Upper lobe of left lung (tissue), 6 donors: ENCODE results near the gene MAD1L1. TPM values are rescaled to one million over a fixed set of nuclear protein-coding genes. Genes with fewer than 3 reads are reported as not detected.

Experiments
- ATAC-seq, 2 donors: fragments of 200-7000 bp; cut with Tn5 transposase; one replicate each; pipeline ENCODE4 v1.9.1; 2022; ENCODE audit warnings: mild to moderate bottlenecking in 2 of 2, moderate library complexity in 2 of 2; ENCODE audit not compliant: low FRiP score in 2 of 2
- DNase-seq, 2 donors: peaks; one replicate each; pipeline ENCODE4 v3.0.0-alpha.2; 2019 to 2020
- H3K27ac ChIP-seq, 4 donors: fragments of 200-600 bp; sonication (generic); one replicate each; pipeline ENCODE4 v1.5.1; 2016 to 2019
- H3K27me3 ChIP-seq, 4 donors: fragments of 200-600 bp; sonication (generic); one replicate each; pipeline ENCODE4 v1.5.1; 2017 to 2019
- H3K36me3 ChIP-seq, 4 donors: fragments of 200-600 bp; sonication (generic); one replicate each; pipeline ENCODE4 v1.5.1; 2016 to 2019
- H3K4me1 ChIP-seq, 4 donors: fragments of 200-600 bp; sonication (generic); one replicate each; pipeline ENCODE4 v1.5.1; 2018 to 2019
- H3K4me3 ChIP-seq, 4 donors: fragments of 200-600 bp; sonication (generic); one replicate each; pipeline ENCODE4 v1.5.1; 2017 to 2019; ENCODE audit warnings: mild to moderate bottlenecking in 2 of 4, moderate library complexity in 1 of 4
- H3K9me3 ChIP-seq, 4 donors: fragments of 200-600 bp; sonication (generic); one replicate each; pipeline ENCODE4 v1.5.1; 2018 to 2019
- EP300 ChIP-seq, 4 donors: sonication (generic); formaldehyde crosslinking; IDR thresholded peaks; one replicate each; pipeline ENCODE4 v1.5.1; 2017; ENCODE audit warnings: antibody characterized with exemption in 4 of 4, control low read depth in 2 of 4
- POLR2A ChIP-seq, 4 donors: fragments of 450-650 bp; IDR thresholded peaks; one replicate each; pipeline ENCODE4 v1.5.1; 2016 to 2017; ENCODE audit warnings: antibody characterized with exemption in 4 of 4, mild to moderate bottlenecking in 2 of 4
- POLR2AphosphoS5 ChIP-seq, 2 donors: sonication (generic); formaldehyde crosslinking; IDR thresholded peaks; one replicate each; pipeline ENCODE4 v1.5.1; 2017; ENCODE audit warnings: antibody characterized with exemption in 2 of 2
- WGBS, 2 donors: methylation state at CpG; one replicate each; pipeline ENCODE4 v1.1.5; 2017 to 2018; 5-methylcytosine and 5-hydroxymethylcytosine counted together
- total RNA-seq, 6 donors: library from RNA; depleted of rRNA in 4 of 6; stranded (reverse); fragments of >200 nt in 4 of 6; gene quantifications; one replicate each; pipeline versions ENCODE4 v1.1.0 to v1.2.1, GENCODE V29; 2016 to 2021
- TF ChIP-seq, protein P1 (sequence below), 6 experiments: fragments of 450-650 bp in 4 of 6; fragments of 200-600 bp in 2 of 6; sonication (generic) in 2 of 6; IDR thresholded peaks; one replicate each; pipeline ENCODE4 v1.5.1; 2016 to 2019; ENCODE audit warnings: antibody characterized with exemption in 6 of 6
- donor health status: DM: no; HTN: no; CAD: no; lungs with moderate emphysema.
- donor health status: DM: no; HTN: yes; CAD: no; lungs with severe emphysema.

MAD1L1 gene
- total RNA-seq, 6 donors from 2014 or later = 40.6 to 364 (median 65.6) TPM

DNA sequence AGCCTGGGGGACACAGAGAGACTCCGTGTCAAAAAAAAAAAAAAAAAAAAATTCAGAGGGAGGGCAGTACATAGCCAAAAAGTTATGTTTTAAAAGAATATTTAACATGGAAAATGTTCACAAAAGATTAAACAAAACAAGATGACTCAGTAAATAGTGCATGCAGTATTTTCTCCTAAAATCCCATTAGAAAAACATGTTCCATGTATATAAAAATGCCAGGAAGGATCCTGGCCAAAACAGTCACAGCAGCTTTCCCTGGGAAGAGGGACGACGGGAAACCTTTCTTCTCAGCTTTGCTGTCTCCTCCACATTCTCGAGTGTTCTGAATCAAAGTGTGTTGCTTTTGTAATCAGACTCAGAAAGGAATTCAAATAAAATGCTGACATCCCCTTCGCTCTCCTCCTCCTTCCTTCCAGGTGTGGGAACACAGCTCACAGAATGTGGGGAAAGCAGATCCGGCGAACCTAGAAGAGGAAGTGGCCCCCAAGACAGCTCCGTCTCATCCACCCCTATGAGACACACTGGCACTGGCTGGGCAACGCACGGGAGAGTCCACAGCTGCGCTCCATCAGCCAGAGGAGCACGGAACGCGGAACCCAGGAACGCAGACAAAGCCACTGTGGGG is 139.4 kb downstream of the MAD1L1 start:
- ATAC-seq (no peak), DNase-seq (no peak)
- TF ChIP-seq POLR2A (IDR thresholded peaks at IDR 0.05) (no peak), EP300 (IDR thresholded peaks at IDR 0.05) (no peak), POLR2AphosphoS5 (IDR thresholded peaks at IDR 0.05) (no peak)
- TF ChIP-seq, protein P1, sequence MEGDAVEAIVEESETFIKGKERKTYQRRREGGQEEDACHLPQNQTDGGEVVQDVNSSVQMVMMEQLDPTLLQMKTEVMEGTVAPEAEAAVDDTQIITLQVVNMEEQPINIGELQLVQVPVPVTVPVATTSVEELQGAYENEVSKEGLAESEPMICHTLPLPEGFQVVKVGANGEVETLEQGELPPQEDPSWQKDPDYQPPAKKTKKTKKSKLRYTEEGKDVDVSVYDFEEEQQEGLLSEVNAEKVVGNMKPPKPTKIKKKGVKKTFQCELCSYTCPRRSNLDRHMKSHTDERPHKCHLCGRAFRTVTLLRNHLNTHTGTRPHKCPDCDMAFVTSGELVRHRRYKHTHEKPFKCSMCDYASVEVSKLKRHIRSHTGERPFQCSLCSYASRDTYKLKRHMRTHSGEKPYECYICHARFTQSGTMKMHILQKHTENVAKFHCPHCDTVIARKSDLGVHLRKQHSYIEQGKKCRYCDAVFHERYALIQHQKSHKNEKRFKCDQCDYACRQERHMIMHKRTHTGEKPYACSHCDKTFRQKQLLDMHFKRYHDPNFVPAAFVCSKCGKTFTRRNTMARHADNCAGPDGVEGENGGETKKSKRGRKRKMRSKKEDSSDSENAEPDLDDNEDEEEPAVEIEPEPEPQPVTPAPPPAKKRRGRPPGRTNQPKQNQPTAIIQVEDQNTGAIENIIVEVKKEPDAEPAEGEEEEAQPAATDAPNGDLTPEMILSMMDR (IDR thresholded peaks at IDR 0.05) = no peak
- H3K27ac ChIP-seq = no peak overlapping the region
- no peaks in the 10 kb centered on the region for H3K27me3 ChIP-seq
- WGBS, 2 donors = 79 to 87% methylated on average over 7 to 15 of the region's 15 CpGs
- H3K9me3 ChIP-seq = no peaks in the 10 kb centered on the region
- no peaks in the 10 kb centered on the region for H3K36me3 ChIP-seq
- H3K4me1 ChIP-seq = no peaks in the 10 kb centered on the region
- no peak overlapping the region for H3K4me3 ChIP-seq

DNA sequence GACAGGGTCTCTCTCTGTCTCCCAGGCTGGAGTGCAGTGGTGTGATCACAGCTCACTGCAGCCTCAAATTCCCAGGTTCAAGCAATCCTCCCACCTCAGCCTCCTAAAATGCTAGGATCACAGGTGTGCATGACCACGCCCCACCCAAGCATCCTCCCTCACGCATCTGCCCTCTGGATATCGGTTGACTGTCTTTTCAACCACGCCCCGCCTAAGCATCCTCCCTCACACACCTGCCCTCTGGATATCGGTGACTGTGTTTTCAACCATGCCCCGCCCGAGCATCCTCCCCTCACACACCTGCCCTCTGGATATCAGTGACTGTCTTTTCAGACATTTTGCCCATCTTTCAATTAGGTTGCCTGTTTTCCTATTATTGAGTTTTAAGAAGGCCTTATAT is 140.5 kb downstream of the MAD1L1 start:
- ATAC-seq = no peak
- H3K27ac ChIP-seq = no peak overlapping the region
- 93 to 94% methylated on average over 8 of the region's 8 CpGs for WGBS, 2 donors
- H3K4me1 ChIP-seq = no peaks in the 10 kb centered on the region
- no peaks in the 10 kb centered on the region for H3K9me3 ChIP-seq
- no peak for TF ChIP-seq POLR2AphosphoS5 (IDR thresholded peaks at IDR 0.05)
- no peak for TF ChIP-seq POLR2A (IDR thresholded peaks at IDR 0.05)
- TF ChIP-seq, protein P1 (IDR thresholded peaks at IDR 0.05) = no peak
- no peak overlapping the region for H3K4me3 ChIP-seq
- DNase-seq = no peak
- no peaks in the 10 kb centered on the region for H3K36me3 ChIP-seq
- H3K27me3 ChIP-seq = no peaks in the 10 kb centered on the region

DNA sequence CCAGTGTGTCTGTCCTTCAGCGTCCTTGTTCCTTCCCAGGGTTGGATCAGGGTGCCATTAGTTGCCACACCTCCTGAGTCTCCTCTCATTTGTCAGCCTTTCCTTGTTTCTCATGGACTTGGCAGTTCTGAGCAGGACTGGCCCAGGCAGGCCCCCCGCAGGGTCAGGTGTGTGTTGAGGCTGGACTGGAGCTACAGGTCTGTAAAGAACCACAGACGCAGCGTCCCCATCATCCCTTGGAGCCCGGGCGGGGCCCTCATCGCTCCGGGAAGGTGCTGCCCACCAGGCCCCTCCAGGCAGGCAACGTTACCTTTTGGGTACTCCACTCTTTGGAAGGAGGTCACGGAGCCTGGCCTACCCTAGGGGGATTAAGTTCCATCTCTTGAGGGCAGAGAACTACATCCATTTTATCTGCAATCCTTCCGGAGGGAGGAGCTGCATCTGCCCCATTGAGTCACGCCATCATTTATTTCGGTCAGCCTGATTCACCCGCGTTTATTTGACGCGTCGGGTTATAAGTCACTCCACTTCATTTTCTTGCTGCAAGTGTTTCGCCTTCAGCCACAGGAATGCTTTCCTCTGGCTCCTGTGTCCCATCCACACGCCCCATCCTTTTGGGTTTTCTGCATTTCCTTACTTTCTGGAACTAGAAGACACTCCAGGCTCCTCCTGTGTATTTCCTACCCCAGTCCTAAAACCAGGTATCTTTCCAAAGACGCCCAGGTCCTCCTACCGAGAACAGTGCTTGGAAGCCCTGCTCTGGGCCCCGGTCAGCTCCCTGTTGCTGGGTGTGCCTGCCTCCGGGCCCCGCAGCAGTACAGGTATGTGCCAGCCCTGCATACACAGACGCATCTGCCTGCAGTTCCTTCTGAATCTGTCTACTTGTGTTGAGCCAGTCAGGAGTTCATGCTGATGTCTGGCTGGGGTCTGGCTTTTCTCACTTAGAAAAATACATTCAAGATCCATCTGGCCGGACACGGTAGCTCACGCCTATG is 141.9 kb downstream of the MAD1L1 start:
- Histone ChIP-seq H3K9me3 (no peaks in the 10 kb centered on the region), H3K4me1 (no peaks in the 10 kb centered on the region), H3K36me3 (no peaks in the 10 kb centered on the region), H3K27me3 (no peaks in the 10 kb centered on the region), H3K27ac (no peak overlapping the region), H3K4me3 (no peak overlapping the region)
- DNase-seq = peak in 1 of 2 donors; percentile 59
- TF ChIP-seq EP300 (IDR thresholded peaks at IDR 0.05) (no peak), POLR2A (IDR thresholded peaks at IDR 0.05) (no peak), POLR2AphosphoS5 (IDR thresholded peaks at IDR 0.05) (no peak)
- TF ChIP-seq, protein P1 (IDR thresholded peaks at IDR 0.05) = no peak
- WGBS, 2 donors = 96 to 97% methylated on average over 27 to 29 of the region's 29 CpGs
- ATAC-seq = no peak

DNA sequence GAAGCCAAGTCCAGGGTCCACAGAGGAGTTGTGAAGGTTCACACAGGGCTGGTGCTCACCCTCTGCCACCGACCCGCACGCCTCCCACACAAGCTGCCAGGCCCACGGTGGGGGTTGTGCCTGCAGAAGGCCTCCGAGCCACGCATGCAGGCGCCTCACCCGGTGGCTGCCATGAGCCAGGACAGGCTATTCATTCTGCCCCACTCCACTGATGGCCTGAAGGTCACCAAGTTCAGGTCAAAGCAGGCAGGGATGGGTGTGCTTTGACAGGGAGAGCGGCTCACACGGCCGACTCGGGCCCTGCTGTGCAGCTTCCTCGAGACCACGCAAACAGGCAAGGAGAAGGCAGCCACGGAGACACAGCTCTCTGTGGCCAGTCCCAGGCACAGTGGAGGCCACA is 143.9 kb downstream of the MAD1L1 start:
- DNase-seq (peak in 1 of 2 donors; percentile 66), ATAC-seq (no peak)
- H3K4me3 ChIP-seq = no peak overlapping the region
- WGBS, 2 donors = 92 to 94% methylated on average over 2 to 15 of the region's 15 CpGs
- H3K9me3 ChIP-seq = no peaks in the 10 kb centered on the region
- H3K36me3 ChIP-seq = no peaks in the 10 kb centered on the region
- no peaks in the 10 kb centered on the region for H3K4me1 ChIP-seq
- H3K27me3 ChIP-seq = no peaks in the 10 kb centered on the region
- TF ChIP-seq POLR2A (IDR thresholded peaks at IDR 0.05) = no peak
- no peak for TF ChIP-seq EP300 (IDR thresholded peaks at IDR 0.05)
- H3K27ac ChIP-seq = no peak overlapping the region

DNA sequence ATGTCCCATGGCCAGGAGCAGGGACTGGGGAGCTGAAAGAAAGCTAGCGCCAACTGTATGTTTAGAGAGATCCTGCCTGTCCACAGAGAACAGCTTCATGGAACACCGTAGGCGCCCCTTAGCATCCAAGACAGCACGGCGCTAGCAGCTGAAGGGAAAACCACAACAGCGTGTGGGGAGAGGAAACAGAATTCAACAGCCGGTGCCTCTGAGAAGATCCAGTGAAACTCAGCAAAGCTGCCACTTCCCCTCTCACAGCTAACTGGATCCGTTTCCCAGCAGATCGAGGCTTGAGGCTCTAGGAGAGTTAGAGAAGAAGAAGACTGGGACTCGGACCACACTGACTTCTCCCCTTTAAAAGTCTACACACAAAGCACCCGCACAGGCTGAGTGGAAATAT is 145.0 kb downstream of the MAD1L1 start:
- DNase-seq = no peak
- Histone ChIP-seq H3K4me1 (no peaks in the 10 kb centered on the region), H3K9me3 (no peaks in the 10 kb centered on the region), H3K36me3 (peaks cover 0 to 6% (median 2%) of the 10 kb centered on the region in 4 donors), H3K4me3 (no peak overlapping the region), H3K27ac (no peak overlapping the region), H3K27me3 (no peaks in the 10 kb centered on the region)
- no peak for ATAC-seq
- WGBS, 2 donors = 78 to 82% methylated on average over 11 of the region's 11 CpGs
- TF ChIP-seq, protein P1 (IDR thresholded peaks at IDR 0.05) = no peak
- TF ChIP-seq EP300 (IDR thresholded peaks at IDR 0.05) = no peak
- no peak for TF ChIP-seq POLR2AphosphoS5 (IDR thresholded peaks at IDR 0.05)
- no peak for TF ChIP-seq POLR2A (IDR thresholded peaks at IDR 0.05)
